ENCODE data around the gene TMEM184A. TPM values are rescaled to one million over a fixed set of nuclear protein-coding genes. Genes with fewer than 3 reads are reported as not detected.

The TMEM184A gene
- total and polyA plus RNA-seq, 2 experiments from 2014 or later, result 0.18 to 0.66 TPM

GRCh38 chr7:1535100-1535458, 20.9 kb downstream of the TMEM184A start:
- no peak overlapping the region for H3K4me3 Mint-ChIP-seq
- TF ChIP-seq STAT1 (IDR thresholded peaks at IDR 0.05; ENCODE audit: unreplicated experiment), result no peak
- TF ChIP-seq EZH2phosphoT487 (IDR thresholded peaks at IDR 0.05; ENCODE audit: unreplicated experiment), result no peak
- no peak for TF ChIP-seq CREB1 (CRISPR knock-in tag; IDR thresholded peaks at IDR 0.05; ENCODE audit: low read depth)
- TF ChIP-seq POLR2AphosphoS5 (IDR thresholded peaks at IDR 0.05; ENCODE audit: low read depth), result no peak
- H3K27me3 Mint-ChIP-seq (ENCODE audit: insufficient read depth, low read depth, poor library complexity), result peaks cover 26% of the 10 kb centered on the region
- no peak overlapping the region for H2AFZ ChIP-seq
- H3K4me1 ChIP-seq (ENCODE audit: insufficient read depth), result peaks cover 20% of the 10 kb centered on the region
- H3K9me3 Mint-ChIP-seq, result no peaks in the 10 kb centered on the region
- no peak overlapping the region for H3K4me2 ChIP-seq
- H3K27ac ChIP-seq (ENCODE audit: low read depth), result 0 out of 2 replicates have a peak overlapping the region, but pooled peaks have one; percentile 14
- ATAC-seq (no peak), DNase-seq (ENCODE audit: low spot score) (no peak)
- peaks cover 67% of the 10 kb centered on the region for H3K79me2 ChIP-seq (replicated peaks; ENCODE audit: insufficient read depth)
- H3K4me3 ChIP-seq, result no peak overlapping the region
- peaks cover 3% of the 10 kb centered on the region; the same call in 1 of the 2 replicates for H4K20me1 ChIP-seq (replicated peaks; ENCODE audit: insufficient read depth)
- H3K4me1 Mint-ChIP-seq, result peaks cover 39% of the 10 kb centered on the region
- no peaks in the 10 kb centered on the region for H3K27me3 ChIP-seq (ENCODE audit: insufficient read depth)
- H3K36me3 ChIP-seq (ENCODE audit: insufficient read depth), result no peaks in the 10 kb centered on the region
- no peak overlapping the region for H3K27ac Mint-ChIP-seq
- H3K36me3 Mint-ChIP-seq (ENCODE audit: low read depth), result peaks cover 3% of the 10 kb centered on the region; the same call in 1 of the 3 replicates
- no peaks in the 10 kb centered on the region for H3K9me2 ChIP-seq (ENCODE audit: insufficient read depth)
- H3F3A ChIP-seq (replicated peaks; ENCODE audit: low read depth), result 0 out of 2 replicates have a peak, but pooled peaks cover 11% of the 10 kb centered on the region

DNA sequence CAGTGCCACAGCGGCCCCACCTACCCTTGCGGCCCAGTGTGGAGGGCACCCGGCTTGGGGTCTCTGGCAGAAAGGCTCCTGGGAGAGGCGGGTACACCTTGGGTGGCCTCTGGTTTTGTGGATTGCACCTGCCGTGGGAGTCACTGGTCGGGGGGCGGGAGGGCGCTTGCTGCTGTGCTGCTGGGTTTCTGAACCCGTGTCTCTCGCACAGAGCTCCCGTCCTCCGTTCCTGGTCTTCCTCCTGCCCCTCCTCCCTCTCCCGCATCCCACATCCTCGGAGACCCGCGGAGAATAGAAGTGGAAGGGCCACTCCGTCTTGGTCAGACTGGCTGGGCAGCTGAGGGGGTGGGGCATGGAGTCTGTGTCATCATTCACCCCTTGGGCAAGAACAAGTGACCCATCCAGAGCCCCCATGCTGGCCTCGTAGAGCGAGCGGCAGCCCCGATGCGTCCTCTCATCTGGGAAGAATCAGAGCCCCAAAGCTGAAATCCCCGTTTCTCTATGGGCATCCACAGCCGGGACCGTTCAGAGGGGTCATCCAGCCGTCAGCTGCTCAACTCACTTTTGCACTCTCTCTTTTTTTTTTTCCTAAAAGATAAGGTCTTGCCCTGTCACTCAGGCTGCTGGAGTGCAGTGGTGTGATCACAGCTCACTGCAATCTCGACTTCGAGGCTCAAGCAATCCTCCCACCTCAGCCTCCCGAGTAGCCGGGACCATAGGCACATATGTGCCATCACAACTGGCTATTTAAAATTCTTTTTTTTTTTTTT, 21.5 kb downstream of the TMEM184A start:
- no peak overlapping the region for H3K27ac Mint-ChIP-seq
- Histone ChIP-seq H3K36me3 (ENCODE audit: insufficient read depth) (no peaks in the 10 kb centered on the region), H3K27ac (ENCODE audit: low read depth) (no peak overlapping the region), H3F3A (replicated peaks; ENCODE audit: low read depth) (0 out of 2 replicates have a peak, but pooled peaks cover 11% of the 10 kb centered on the region), H3K4me1 (ENCODE audit: insufficient read depth) (peaks cover 20% of the 10 kb centered on the region), H3K79me2 (replicated peaks; ENCODE audit: insufficient read depth) (peaks cover 67% of the 10 kb centered on the region), H3K4me2 (no peak overlapping the region), H2AFZ (no peak overlapping the region), H3K4me3 (no peak overlapping the region), H3K27me3 (ENCODE audit: insufficient read depth) (no peaks in the 10 kb centered on the region), H3K9me2 (ENCODE audit: insufficient read depth) (no peaks in the 10 kb centered on the region), H4K20me1 (replicated peaks; ENCODE audit: insufficient read depth) (peaks cover 3% of the 10 kb centered on the region; the same call in 1 of the 2 replicates)
- DNase-seq (ENCODE audit: low spot score) (no peak), ATAC-seq (no peak)
- H3K9me3 Mint-ChIP-seq, result no peaks in the 10 kb centered on the region
- H3K4me1 Mint-ChIP-seq, result peaks cover 39% of the 10 kb centered on the region
- H3K27me3 Mint-ChIP-seq (ENCODE audit: insufficient read depth, low read depth, poor library complexity), result peaks cover 26% of the 10 kb centered on the region
- H3K4me3 Mint-ChIP-seq, result no peak overlapping the region
- TF ChIP-seq ETS1 (IDR thresholded peaks at IDR 0.05) (no peak), JUNB (IDR thresholded peaks at IDR 0.05; ENCODE audit: unreplicated experiment) (no peak), POLR2AphosphoS5 (IDR thresholded peaks at IDR 0.05; ENCODE audit: low read depth) (no peak)
- TF ChIP-seq, protein P1, sequence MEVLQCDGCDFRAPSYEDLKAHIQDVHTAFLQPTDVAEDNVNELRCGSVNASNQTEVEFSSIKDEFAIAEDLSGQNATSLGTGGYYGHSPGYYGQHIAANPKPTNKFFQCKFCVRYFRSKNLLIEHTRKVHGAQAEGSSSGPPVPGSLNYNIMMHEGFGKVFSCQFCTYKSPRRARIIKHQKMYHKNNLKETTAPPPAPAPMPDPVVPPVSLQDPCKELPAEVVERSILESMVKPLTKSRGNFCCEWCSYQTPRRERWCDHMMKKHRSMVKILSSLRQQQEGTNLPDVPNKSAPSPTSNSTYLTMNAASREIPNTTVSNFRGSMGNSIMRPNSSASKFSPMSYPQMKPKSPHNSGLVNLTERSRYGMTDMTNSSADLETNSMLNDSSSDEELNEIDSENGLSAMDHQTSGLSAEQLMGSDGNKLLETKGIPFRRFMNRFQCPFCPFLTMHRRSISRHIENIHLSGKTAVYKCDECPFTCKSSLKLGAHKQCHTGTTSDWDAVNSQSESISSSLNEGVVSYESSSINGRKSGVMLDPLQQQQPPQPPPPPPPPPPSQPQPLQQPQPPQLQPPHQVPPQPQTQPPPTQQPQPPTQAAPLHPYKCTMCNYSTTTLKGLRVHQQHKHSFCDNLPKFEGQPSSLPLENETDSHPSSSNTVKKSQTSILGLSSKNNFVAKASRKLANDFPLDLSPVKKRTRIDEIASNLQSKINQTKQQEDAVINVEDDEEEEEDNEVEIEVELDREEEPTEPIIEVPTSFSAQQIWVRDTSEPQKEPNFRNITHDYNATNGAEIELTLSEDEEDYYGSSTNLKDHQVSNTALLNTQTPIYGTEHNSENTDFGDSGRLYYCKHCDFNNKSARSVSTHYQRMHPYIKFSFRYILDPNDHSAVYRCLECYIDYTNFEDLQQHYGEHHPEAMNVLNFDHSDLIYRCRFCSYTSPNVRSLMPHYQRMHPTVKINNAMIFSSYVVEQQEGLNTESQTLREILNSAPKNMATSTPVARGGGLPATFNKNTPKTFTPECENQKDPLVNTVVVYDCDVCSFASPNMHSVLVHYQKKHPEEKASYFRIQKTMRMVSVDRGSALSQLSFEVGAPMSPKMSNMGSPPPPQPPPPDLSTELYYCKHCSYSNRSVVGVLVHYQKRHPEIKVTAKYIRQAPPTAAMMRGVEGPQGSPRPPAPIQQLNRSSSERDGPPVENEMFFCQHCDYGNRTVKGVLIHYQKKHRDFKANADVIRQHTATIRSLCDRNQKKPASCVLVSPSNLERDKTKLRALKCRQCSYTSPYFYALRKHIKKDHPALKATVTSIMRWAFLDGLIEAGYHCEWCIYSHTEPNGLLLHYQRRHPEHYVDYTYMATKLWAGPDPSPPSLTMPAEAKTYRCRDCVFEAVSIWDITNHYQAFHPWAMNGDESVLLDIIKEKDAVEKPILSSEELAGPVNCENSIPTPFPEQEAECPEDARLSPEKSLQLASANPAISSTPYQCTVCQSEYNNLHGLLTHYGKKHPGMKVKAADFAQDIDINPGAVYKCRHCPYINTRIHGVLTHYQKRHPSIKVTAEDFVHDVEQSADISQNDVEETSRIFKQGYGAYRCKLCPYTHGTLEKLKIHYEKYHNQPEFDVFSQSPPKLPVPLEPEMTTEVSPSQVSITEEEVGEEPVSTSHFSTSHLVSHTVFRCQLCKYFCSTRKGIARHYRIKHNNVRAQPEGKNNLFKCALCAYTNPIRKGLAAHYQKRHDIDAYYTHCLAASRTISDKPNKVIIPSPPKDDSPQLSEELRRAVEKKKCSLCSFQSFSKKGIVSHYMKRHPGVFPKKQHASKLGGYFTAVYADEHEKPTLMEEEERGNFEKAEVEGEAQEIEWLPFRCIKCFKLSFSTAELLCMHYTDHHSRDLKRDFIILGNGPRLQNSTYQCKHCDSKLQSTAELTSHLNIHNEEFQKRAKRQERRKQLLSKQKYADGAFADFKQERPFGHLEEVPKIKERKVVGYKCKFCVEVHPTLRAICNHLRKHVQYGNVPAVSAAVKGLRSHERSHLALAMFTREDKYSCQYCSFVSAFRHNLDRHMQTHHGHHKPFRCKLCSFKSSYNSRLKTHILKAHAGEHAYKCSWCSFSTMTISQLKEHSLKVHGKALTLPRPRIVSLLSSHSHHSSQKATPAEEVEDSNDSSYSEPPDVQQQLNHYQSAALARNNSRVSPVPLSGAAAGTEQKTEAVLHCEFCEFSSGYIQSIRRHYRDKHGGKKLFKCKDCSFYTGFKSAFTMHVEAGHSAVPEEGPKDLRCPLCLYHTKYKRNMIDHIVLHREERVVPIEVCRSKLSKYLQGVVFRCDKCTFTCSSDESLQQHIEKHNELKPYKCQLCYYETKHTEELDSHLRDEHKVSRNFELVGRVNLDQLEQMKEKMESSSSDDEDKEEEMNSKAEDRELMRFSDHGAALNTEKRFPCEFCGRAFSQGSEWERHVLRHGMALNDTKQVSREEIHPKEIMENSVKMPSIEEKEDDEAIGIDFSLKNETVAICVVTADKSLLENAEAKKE (CRISPR knock-in tag; IDR thresholded peaks at IDR 0.05), result no peak
- TF ChIP-seq, protein P2, sequence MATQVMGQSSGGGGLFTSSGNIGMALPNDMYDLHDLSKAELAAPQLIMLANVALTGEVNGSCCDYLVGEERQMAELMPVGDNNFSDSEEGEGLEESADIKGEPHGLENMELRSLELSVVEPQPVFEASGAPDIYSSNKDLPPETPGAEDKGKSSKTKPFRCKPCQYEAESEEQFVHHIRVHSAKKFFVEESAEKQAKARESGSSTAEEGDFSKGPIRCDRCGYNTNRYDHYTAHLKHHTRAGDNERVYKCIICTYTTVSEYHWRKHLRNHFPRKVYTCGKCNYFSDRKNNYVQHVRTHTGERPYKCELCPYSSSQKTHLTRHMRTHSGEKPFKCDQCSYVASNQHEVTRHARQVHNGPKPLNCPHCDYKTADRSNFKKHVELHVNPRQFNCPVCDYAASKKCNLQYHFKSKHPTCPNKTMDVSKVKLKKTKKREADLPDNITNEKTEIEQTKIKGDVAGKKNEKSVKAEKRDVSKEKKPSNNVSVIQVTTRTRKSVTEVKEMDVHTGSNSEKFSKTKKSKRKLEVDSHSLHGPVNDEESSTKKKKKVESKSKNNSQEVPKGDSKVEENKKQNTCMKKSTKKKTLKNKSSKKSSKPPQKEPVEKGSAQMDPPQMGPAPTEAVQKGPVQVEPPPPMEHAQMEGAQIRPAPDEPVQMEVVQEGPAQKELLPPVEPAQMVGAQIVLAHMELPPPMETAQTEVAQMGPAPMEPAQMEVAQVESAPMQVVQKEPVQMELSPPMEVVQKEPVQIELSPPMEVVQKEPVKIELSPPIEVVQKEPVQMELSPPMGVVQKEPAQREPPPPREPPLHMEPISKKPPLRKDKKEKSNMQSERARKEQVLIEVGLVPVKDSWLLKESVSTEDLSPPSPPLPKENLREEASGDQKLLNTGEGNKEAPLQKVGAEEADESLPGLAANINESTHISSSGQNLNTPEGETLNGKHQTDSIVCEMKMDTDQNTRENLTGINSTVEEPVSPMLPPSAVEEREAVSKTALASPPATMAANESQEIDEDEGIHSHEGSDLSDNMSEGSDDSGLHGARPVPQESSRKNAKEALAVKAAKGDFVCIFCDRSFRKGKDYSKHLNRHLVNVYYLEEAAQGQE (IDR thresholded peaks at IDR 0.05; ENCODE audit: unreplicated experiment), result no peak
- peaks cover 3% of the 10 kb centered on the region; the same call in 1 of the 3 replicates for H3K36me3 Mint-ChIP-seq (ENCODE audit: low read depth)
